Measurements from ENCODE around the gene JAKMIP1. TPM values are rescaled to one million over a fixed set of nuclear protein-coding genes. Genes with fewer than 3 reads are reported as not detected.

Gene JAKMIP1
- total RNA-seq, 4 donors from 2014 or later, result 0.39 to 4.5 (median 1.9) TPM; not detected in 1

DNA sequence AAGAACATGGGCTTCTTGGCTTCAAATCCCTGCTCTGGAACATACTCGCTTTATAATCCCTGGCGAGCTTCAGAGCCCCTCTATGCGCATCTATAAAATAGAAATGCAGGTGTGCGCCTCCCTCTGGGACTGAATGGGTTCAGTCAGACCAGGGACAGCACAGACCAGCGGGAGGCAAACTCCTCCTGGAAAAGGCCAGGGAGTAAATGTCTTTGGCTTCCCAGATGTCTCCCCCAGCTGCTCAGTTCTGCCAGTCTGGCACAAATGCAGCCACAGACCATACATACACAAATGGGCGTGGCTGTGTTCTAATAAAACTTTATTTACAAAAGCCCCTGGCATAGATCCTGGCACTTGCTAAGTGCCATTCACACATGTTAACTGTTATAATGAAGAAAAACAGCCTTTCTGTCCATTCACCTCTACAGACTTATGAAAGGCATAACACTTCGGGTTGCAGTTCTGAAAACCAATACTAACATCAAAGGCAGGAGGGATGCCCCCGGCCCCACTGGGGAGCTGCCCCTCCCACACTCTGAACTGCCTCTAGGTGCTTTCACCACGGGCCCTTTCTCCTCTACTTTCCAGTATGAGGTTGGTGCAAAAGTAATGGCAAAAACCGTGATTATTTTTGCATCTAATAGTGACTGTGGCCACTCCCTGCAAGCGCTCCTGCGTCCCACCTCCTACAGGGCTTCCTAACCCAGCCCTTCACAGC lies 4.6 kb downstream of the JAKMIP1 start:
- no peaks in the 10 kb centered on the region for H3K36me3 ChIP-seq
- peaks cover 0 to 23% (median 5%) of the 10 kb centered on the region in 3 donors for H3K4me1 ChIP-seq
- H3K9me3 ChIP-seq, result peaks cover 0 to 3% (median 0%) of the 10 kb centered on the region in 3 donors
- WGBS, 2 donors (ENCODE audit: low coverage in 1 of 2), result 51 to 58% methylated on average over 5 to 9 of the region's 12 CpGs
- peaks cover 100% of the 10 kb centered on the region for H3K27me3 ChIP-seq
- TF ChIP-seq EP300 (IDR thresholded peaks at IDR 0.05) (no peak), POLR2A (IDR thresholded peaks at IDR 0.05) (no peak)
- TF ChIP-seq, protein P1, sequence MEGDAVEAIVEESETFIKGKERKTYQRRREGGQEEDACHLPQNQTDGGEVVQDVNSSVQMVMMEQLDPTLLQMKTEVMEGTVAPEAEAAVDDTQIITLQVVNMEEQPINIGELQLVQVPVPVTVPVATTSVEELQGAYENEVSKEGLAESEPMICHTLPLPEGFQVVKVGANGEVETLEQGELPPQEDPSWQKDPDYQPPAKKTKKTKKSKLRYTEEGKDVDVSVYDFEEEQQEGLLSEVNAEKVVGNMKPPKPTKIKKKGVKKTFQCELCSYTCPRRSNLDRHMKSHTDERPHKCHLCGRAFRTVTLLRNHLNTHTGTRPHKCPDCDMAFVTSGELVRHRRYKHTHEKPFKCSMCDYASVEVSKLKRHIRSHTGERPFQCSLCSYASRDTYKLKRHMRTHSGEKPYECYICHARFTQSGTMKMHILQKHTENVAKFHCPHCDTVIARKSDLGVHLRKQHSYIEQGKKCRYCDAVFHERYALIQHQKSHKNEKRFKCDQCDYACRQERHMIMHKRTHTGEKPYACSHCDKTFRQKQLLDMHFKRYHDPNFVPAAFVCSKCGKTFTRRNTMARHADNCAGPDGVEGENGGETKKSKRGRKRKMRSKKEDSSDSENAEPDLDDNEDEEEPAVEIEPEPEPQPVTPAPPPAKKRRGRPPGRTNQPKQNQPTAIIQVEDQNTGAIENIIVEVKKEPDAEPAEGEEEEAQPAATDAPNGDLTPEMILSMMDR (IDR thresholded peaks at IDR 0.05), result no peak
- H3K27ac ChIP-seq, result no peak overlapping the region
- no peak overlapping the region for H3K4me3 ChIP-seq
- no peak for ATAC-seq

DNA sequence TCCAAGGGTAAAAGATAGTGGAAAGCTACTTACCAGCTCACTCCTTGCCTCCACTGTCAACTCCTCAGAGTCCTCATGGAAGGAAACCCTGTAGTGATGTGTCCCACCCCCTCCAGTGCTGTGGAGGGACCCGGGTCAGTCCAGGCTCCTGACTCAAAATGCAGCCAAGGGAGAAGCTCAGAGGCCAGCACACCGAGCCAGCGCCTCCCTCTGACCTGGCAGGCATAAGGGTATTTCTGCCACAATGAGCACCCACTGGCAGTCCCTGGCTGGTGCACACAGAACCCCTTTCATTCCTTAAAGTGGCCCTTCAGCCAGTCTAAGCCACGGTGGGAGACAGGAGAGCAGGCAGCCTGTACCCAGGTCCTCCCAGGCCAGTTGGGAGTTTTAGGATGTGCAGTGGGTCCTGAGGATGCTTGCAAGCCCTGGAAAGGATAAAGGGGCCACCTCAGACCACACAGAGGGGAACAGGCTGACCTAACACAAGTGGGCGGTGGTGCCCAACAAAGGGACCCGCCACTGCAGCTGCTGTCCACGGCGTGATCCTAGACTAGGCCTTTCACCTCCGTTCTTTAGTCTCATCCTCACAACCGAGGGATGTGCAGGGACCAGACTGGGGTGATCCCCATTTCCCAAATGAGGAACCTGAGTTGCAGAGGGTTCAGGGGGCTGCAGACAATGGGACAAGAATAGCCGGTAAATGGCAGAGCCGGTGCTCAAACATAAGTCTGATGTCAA lies 5.7 kb downstream of the JAKMIP1 start:
- TF ChIP-seq POLR2AphosphoS5 (IDR thresholded peaks at IDR 0.05) (no peak), POLR2A (IDR thresholded peaks at IDR 0.05) (no peak), EP300 (IDR thresholded peaks at IDR 0.05) (no peak)
- TF ChIP-seq, protein P1 (IDR thresholded peaks at IDR 0.05), result no peak
- Histone ChIP-seq H3K27ac (no peak overlapping the region), H3K27me3 (peaks cover 100% of the 10 kb centered on the region), H3K4me3 (no peak overlapping the region), H3K4me1 (peaks cover 0 to 12% (median 0%) of the 10 kb centered on the region in 3 donors), H3K9me3 (no peaks in the 10 kb centered on the region), H3K36me3 (no peaks in the 10 kb centered on the region)
- 74 to 90% methylated on average over 2 to 3 of the region's 12 CpGs for WGBS, 2 donors (ENCODE audit: low coverage in 1 of 2)
- no peak for ATAC-seq

DNA sequence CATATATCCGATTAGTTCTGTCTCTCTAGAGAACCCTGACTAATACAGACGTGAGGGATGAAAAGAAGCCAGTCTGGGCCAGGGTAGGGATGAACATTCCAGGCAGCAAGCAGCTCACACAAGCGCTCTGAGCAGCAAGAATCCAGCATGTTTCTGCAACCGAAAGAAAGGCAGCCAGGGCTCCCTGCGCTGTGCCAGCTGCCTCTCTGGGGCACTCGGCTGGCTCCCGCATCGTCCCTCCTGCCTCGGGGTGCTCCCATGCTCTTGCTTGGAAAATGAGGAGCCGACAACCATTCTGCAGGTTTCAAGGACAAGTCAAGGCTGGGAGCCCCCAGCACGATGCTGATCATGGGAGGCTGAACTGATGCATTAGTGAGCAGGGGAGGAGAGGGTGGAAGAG lies 7.0 kb downstream of the JAKMIP1 start:
- WGBS, 2 donors (ENCODE audit: low coverage in 1 of 2), result 91% methylated on average over 4 of the region's 11 CpGs; no CpG with 5 or more reads in 1 of the 2 donors
- H3K4me3 ChIP-seq, result no peak overlapping the region
- H3K27ac ChIP-seq, result no peak overlapping the region
- peaks cover 99% of the 10 kb centered on the region for H3K27me3 ChIP-seq
- H3K9me3 ChIP-seq, result peaks cover 0 to 1% (median 0%) of the 10 kb centered on the region in 3 donors
- H3K36me3 ChIP-seq, result no peaks in the 10 kb centered on the region
- no peak for ATAC-seq
- TF ChIP-seq EP300 (IDR thresholded peaks at IDR 0.05), result no peak
- TF ChIP-seq, protein P1 (IDR thresholded peaks at IDR 0.05), result no peak
- TF ChIP-seq POLR2AphosphoS5 (IDR thresholded peaks at IDR 0.05), result no peak
- no peak for TF ChIP-seq POLR2A (IDR thresholded peaks at IDR 0.05)
- no peaks in the 10 kb centered on the region for H3K4me1 ChIP-seq

DNA sequence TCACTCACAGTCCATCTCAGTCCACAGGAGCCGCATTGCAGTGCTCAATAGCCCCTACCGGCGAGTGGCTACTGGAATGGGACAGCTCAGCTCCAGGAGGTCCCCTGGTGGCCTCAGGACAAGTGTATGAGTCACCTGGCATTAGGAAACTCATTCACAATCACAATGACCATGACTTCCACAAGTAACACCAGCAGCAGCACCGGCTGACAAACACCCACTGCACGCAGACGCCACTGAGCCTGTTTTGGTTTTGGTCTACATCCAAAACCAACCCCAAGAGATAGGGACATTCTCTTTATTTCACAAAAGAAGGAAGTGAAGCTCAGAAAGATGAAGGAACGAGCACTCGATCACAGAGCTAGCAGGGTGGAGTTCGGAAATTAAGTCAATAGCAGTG lies 8.1 kb downstream of the JAKMIP1 start:
- TF ChIP-seq, protein P1 (IDR thresholded peaks at IDR 0.05), result no peak
- TF ChIP-seq POLR2A (IDR thresholded peaks at IDR 0.05) (no peak), POLR2AphosphoS5 (IDR thresholded peaks at IDR 0.05) (no peak), EP300 (IDR thresholded peaks at IDR 0.05) (no peak)
- no peak for ATAC-seq
- peaks cover 87% of the 10 kb centered on the region for H3K27me3 ChIP-seq
- H3K9me3 ChIP-seq, result peaks cover 0 to 13% (median 0%) of the 10 kb centered on the region in 3 donors
- H3K4me3 ChIP-seq, result no peak overlapping the region
- no peak overlapping the region for H3K27ac ChIP-seq
- WGBS, 2 donors (ENCODE audit: low coverage in 1 of 2), result 100% methylated on average over 1 of the region's 9 CpGs; no CpG with 5 or more reads in 1 of the 2 donors
- no peaks in the 10 kb centered on the region for H3K4me1 ChIP-seq
- H3K36me3 ChIP-seq, result no peaks in the 10 kb centered on the region
